ENCODE results near the gene CFAP210. TPM values are rescaled to one million over a fixed set of nuclear protein-coding genes. Genes with fewer than 3 reads are reported as not detected.

The CFAP210 gene
- total RNA-seq, 1 donor from 2014 or later, result 0.49 TPM

Small RNA genes within 50 kb of the gene (small RNA-seq; reads per million reads assigned to genes)
- gene RF00432, result not detected

Other genes starting within 250 kb of the CFAP210 start
- gene BBS5, start 214.9 kb downstream of the CFAP210 start, total RNA-seq, result 4.7 TPM
- gene KLHL41, start 184.7 kb downstream of the CFAP210 start, total RNA-seq, result 0.49 TPM
- gene FASTKD1, start 120.5 kb downstream of the CFAP210 start, total RNA-seq, result 17.7 TPM
- 48.1 TPM for gene PPIG, start 110.1 kb downstream of the CFAP210 start, total RNA-seq
- gene PHOSPHO2, start 64 bp upstream of the CFAP210 start, total RNA-seq, result 4.7 TPM
- gene KLHL23, start 39.4 kb upstream of the CFAP210 start, total RNA-seq, result 5.6 TPM
- 47.1 TPM for gene SSB, start 104.5 kb upstream of the CFAP210 start, total RNA-seq
- gene METTL5, start 130.5 kb upstream of the CFAP210 start, total RNA-seq, result 22.1 TPM
- 59.2 TPM for gene UBR3, start 133.0 kb upstream of the CFAP210 start, total RNA-seq